ENCODE results near the gene KCP. TPM values are rescaled to one million over a fixed set of nuclear protein-coding genes. Genes with fewer than 3 reads are reported as not detected.

Gene KCP
- polyA plus RNA-seq, 1 donor from 2014 or later = 0.31 TPM

GRCh38 chr7:128955981-128956380, 45.5 kb upstream of the KCP start:
- no peaks in the 10 kb centered on the region for H3K79me2 ChIP-seq (replicated peaks; ENCODE audit: insufficient read depth, low read length)
- no peak overlapping the region for H3K4me3 ChIP-seq (ENCODE audit: low read length)
- H3K9ac ChIP-seq (ENCODE audit: low read length) = no peak overlapping the region
- no peaks in the 10 kb centered on the region for H4K20me1 ChIP-seq (ENCODE audit: insufficient read depth)
- H3K36me3 ChIP-seq (ENCODE audit: insufficient read depth, low read length) = peaks cover 3% of the 10 kb centered on the region
- no peak for TF ChIP-seq SMC3 (conservative IDR thresholded peaks at IDR 0.05; ENCODE audit: poor library complexity)
- no peak for TF ChIP-seq CTCF (IDR thresholded peaks at IDR 0.05; ENCODE audit: poor library complexity, severe bottlenecking)
- TF ChIP-seq TAF1 (IDR thresholded peaks at IDR 0.05; ENCODE audit: low read depth) = no peak
- TF ChIP-seq EZH2 (IDR thresholded peaks at IDR 0.05; ENCODE audit: borderline replicate concordance, insufficient read depth, low read length, poor library complexity, severe bottlenecking) = no peak
- no peak for TF ChIP-seq REST (IDR thresholded peaks at IDR 0.05; ENCODE audit: borderline replicate concordance)
- no peak for TF ChIP-seq POLR2AphosphoS5 (IDR thresholded peaks at IDR 0.05)
- no peak for TF ChIP-seq EP300 (conservative IDR thresholded peaks at IDR 0.05; ENCODE audit: poor library complexity, severe bottlenecking)
- TF ChIP-seq MXI1 (conservative IDR thresholded peaks at IDR 0.05; ENCODE audit: poor library complexity, severe bottlenecking) = no peak
- TF ChIP-seq RAD21 (conservative IDR thresholded peaks at IDR 0.05) = no peak
- H3K9me3 ChIP-seq (ENCODE audit: low read length) = no peaks in the 10 kb centered on the region
- no peaks in the 10 kb centered on the region for H3K9me2 ChIP-seq (ENCODE audit: insufficient read depth, low read length)
- no peaks in the 10 kb centered on the region for H3K27me3 ChIP-seq (ENCODE audit: insufficient read depth, low read depth, low read length)
- H3K4me2 ChIP-seq (ENCODE audit: low read length) = no peak overlapping the region
- H3F3A ChIP-seq (ENCODE audit: insufficient read depth, low read length, poor library complexity, severe bottlenecking) = no peaks in the 10 kb centered on the region
- H3K27ac ChIP-seq (ENCODE audit: low read length) = no peak overlapping the region
- H2AFZ ChIP-seq (ENCODE audit: low read depth, low read length) = no peak overlapping the region

GRCh38 chr7:128954830-128955802, 44.6 kb upstream of the KCP start:
- Histone ChIP-seq H3K9me3 (ENCODE audit: low read length) (no peaks in the 10 kb centered on the region), H3K4me2 (ENCODE audit: low read length) (no peak overlapping the region), H3K36me3 (ENCODE audit: insufficient read depth, low read length) (peaks cover 3% of the 10 kb centered on the region), H2AFZ (ENCODE audit: low read depth, low read length) (no peak overlapping the region), H3K9ac (ENCODE audit: low read length) (no peak overlapping the region), H3K4me3 (ENCODE audit: low read length) (no peak overlapping the region), H4K20me1 (ENCODE audit: insufficient read depth) (no peaks in the 10 kb centered on the region), H3K27me3 (ENCODE audit: insufficient read depth, low read depth, low read length) (no peaks in the 10 kb centered on the region), H3K9me2 (ENCODE audit: insufficient read depth, low read length) (no peaks in the 10 kb centered on the region), H3F3A (ENCODE audit: insufficient read depth, low read length, poor library complexity, severe bottlenecking) (no peaks in the 10 kb centered on the region), H3K27ac (ENCODE audit: low read length) (no peak overlapping the region), H3K79me2 (replicated peaks; ENCODE audit: insufficient read depth, low read length) (no peaks in the 10 kb centered on the region)
- no peak for TF ChIP-seq CTCF (IDR thresholded peaks at IDR 0.05; ENCODE audit: poor library complexity, severe bottlenecking)
- TF ChIP-seq REST (IDR thresholded peaks at IDR 0.05; ENCODE audit: borderline replicate concordance) = no peak
- no peak for TF ChIP-seq EP300 (conservative IDR thresholded peaks at IDR 0.05; ENCODE audit: poor library complexity, severe bottlenecking)
- TF ChIP-seq SMC3 (conservative IDR thresholded peaks at IDR 0.05; ENCODE audit: poor library complexity) = no peak
- no peak for TF ChIP-seq EZH2 (IDR thresholded peaks at IDR 0.05; ENCODE audit: borderline replicate concordance, insufficient read depth, low read length, poor library complexity, severe bottlenecking)
- TF ChIP-seq TAF1 (IDR thresholded peaks at IDR 0.05; ENCODE audit: low read depth) = no peak
- TF ChIP-seq RAD21 (conservative IDR thresholded peaks at IDR 0.05) = no peak
- TF ChIP-seq MXI1 (conservative IDR thresholded peaks at IDR 0.05; ENCODE audit: poor library complexity, severe bottlenecking) = no peak
- TF ChIP-seq POLR2AphosphoS5 (IDR thresholded peaks at IDR 0.05) = no peak
